Bronchial epithelial cell (primary cell): ENCODE measurements around the gene AGPAT3. TPM values are rescaled to one million over a fixed set of nuclear protein-coding genes. Genes with fewer than 3 reads are reported as not detected.

Source experiments
- DNase-seq: peaks from one replicate; pipeline ENCODE4 v3.0.0-alpha.2; 2010; ENCODE audit warnings: low read depth
- FAIRE-seq: peaks from 2 replicates; lab custom pipeline; 2011; peaks lifted over from hg19 to GRCh38; lab: Jason Lieb, UNC
- H3K27me3 ChIP-seq: 2 replicates; pipeline ENCODE4 v1.5.1; 2011; ENCODE audit warnings: low read length; ENCODE audit not compliant: control insufficient read depth, insufficient read depth
- H3K36me3 ChIP-seq: 2 replicates; pipeline ENCODE4 v1.5.1; 2011; ENCODE audit warnings: low read length; ENCODE audit not compliant: control insufficient read depth, insufficient read depth
- H3K4me3 ChIP-seq: 2 replicates; pipeline ENCODE4 v1.5.1; 2011; ENCODE audit warnings: mild to moderate bottlenecking, low read depth, low read length, control low read depth
- total RNA-seq: library from RNA; depleted of rRNA; stranded (reverse); fragments of >200 nt; gene quantifications from 2 replicates; pipeline ENCODE4 v1.2.1, GENCODE V29; 2014
- TF ChIP-seq, protein P1 (sequence below): IDR thresholded peaks from 2 replicates; pipeline ENCODE4 v1.5.1; 2011; ENCODE audit warnings: mild to moderate bottlenecking, moderate library complexity, low read length, control low read depth, inconsistent platforms; ENCODE audit not compliant: insufficient read depth, severe bottlenecking

Gene AGPAT3
- total RNA-seq, 1 donor from 2014 or later: 40.5 TPM

DNA sequence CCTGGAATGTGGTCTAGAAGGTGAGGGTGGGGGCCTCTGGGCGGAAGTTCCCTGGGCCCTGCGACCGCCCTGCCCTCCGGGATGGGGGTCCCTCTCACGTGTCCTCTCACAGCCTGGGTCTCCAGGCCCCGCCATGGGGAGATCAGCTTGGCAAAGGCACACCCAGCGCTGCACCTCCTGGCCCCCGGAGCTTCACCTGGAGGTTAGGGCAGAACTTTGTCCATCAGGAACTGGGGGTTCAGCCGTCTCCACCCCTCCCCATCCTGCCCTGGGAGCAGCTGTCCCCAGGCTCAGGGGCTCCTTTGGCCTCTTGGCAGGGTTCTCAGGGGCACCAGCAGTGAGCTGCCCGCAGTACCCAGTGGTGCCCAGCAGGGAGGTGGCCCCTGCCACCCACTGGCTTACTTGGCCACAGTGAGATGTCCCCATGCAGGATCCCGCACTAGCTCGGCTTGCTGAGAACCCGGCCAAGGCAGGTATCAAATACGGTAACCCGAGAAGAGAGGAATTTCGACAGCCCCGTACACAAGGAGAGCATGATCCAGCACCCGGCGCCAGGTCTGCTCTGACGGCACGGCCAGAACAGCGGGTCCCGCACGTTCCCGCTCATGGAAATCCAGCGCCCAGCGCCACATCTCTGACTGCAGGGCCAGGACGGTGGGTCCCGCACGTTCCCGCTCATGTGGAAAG is 38.9 kb upstream of the AGPAT3 start:
- TF ChIP-seq, protein P1, sequence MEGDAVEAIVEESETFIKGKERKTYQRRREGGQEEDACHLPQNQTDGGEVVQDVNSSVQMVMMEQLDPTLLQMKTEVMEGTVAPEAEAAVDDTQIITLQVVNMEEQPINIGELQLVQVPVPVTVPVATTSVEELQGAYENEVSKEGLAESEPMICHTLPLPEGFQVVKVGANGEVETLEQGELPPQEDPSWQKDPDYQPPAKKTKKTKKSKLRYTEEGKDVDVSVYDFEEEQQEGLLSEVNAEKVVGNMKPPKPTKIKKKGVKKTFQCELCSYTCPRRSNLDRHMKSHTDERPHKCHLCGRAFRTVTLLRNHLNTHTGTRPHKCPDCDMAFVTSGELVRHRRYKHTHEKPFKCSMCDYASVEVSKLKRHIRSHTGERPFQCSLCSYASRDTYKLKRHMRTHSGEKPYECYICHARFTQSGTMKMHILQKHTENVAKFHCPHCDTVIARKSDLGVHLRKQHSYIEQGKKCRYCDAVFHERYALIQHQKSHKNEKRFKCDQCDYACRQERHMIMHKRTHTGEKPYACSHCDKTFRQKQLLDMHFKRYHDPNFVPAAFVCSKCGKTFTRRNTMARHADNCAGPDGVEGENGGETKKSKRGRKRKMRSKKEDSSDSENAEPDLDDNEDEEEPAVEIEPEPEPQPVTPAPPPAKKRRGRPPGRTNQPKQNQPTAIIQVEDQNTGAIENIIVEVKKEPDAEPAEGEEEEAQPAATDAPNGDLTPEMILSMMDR: peak; percentile 18
- Histone ChIP-seq H3K27me3 (peaks cover 4% of the 10 kb centered on the region), H3K36me3 (no peaks in the 10 kb centered on the region), H3K4me3 (no peak overlapping the region)
- FAIRE-seq (no peak), DNase-seq (no peak)

DNA sequence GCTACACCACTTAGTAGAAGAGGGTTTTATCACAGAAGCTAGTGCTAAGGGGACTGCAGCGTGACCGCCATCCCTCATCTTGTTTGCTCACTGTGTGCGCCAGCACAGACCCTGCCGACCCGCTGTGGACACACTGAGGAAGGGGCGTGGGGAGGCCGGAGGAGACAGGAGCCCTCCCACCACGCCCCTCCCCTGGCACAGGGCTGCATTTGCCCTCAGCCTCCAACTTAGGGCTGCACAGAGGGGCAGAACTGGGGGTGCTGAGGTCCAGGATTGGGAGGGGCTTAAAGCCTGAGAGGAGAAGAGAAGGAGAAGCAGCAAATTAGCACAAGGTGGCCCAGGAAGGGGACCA is 38.4 kb upstream of the AGPAT3 start:
- Histone ChIP-seq H3K36me3 (no peaks in the 10 kb centered on the region), H3K4me3 (no peak overlapping the region), H3K27me3 (peaks cover 4% of the 10 kb centered on the region)
- no peak for DNase-seq
- FAIRE-seq: no peak
- TF ChIP-seq, protein P1: no peak

- DNase-seq: peak; percentile 56
Observed at GRCh38 chr21:43827015-43827611, 37.9 kb upstream of the AGPAT3 start.

GRCh38 chr21:43829161-43829560 is 35.9 kb upstream of the AGPAT3 start:
- no peaks in the 10 kb centered on the region for H3K36me3 ChIP-seq
- TF ChIP-seq, protein P1: no peak
- H3K4me3 ChIP-seq: no peak overlapping the region
- DNase-seq (no peak), FAIRE-seq (no peak)
- H3K27me3 ChIP-seq: peaks cover 4% of the 10 kb centered on the region

More at GRCh38 chr21:43827015-43827611, 37.9 kb upstream of the AGPAT3 start:
- Histone ChIP-seq H3K36me3 (no peaks in the 10 kb centered on the region), H3K4me3 (no peak overlapping the region), H3K27me3 (peaks cover 4% of the 10 kb centered on the region)
- FAIRE-seq: no peak
- TF ChIP-seq, protein P1: no peak

GRCh38 chr21:43829575-43830119 is 35.4 kb upstream of the AGPAT3 start:
- H3K4me3 ChIP-seq: no peak overlapping the region
- TF ChIP-seq, protein P1: peak; percentile 5
- H3K36me3 ChIP-seq: no peaks in the 10 kb centered on the region
- FAIRE-seq (no peak), DNase-seq (no peak)
- peaks cover 4% of the 10 kb centered on the region for H3K27me3 ChIP-seq
